ENCODE data around the gene IL1RL2.

Gene IL1RL2

DNA sequence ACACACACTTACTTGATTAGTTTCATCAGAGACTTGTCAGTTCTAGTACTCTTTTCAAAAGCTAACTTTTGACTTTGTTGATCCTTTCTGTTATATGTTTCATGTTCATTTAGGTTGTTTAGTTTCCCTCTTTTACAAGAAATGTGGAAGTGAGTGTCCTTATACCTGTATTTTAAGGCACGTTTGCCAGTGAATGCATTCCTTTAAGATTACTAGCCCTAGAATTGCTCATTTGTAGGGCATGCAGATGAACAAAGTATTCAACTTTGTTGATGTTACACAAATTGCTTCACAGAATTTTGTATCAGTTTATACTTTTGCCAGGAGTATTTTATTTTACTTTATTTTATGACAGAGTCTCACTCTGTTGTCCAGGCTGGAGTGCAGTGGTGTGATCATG, 6.3 kb downstream of the IL1RL2 start:
- no peak for DNase-seq (ENCODE audit: extremely low read depth in 1 of 2, low read depth in 1 of 2)

DNA sequence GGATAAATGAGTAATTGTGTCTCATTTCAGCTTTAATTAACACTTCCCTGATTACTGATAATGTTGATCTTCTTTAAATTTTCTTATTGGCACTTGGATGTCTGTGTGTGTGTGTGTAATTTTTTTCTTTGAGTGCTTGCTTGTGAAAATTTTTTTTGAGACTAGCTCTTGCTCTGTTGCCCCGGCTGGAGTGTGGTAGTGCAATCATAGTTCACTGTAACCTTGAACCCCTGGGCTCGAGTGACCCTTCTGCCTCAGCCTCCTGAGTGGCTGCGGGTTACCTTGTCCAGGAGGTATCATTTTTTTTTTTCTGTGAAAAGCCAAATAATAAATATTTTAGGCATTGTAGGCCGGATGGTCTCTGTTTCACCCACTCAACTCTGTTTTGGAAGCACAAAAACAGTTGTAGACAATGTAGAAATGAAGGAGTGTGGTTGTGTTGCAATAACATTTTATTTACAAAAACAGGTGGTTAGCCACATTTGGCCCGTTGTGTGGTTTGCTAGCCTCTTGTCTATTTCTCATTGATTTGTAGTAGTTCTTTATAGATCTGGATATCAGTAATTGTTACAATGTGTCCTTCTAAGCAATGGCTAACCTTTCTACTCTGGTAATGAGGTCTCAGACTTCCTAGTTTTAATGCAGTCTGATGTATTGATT, 7.9 kb downstream of the IL1RL2 start:
- no peak for DNase-seq (ENCODE audit: extremely low read depth in 1 of 2, low read depth in 1 of 2)

GRCh38 chr2:102197389-102198137, 10.7 kb downstream of the IL1RL2 start:
- no peak for DNase-seq (ENCODE audit: extremely low read depth in 1 of 2, low read depth in 1 of 2)

GRCh38 chr2:102200539-102200938, 13.7 kb downstream of the IL1RL2 start:
- DNase-seq (ENCODE audit: extremely low read depth in 1 of 2, low read depth in 1 of 2): no peak

DNA sequence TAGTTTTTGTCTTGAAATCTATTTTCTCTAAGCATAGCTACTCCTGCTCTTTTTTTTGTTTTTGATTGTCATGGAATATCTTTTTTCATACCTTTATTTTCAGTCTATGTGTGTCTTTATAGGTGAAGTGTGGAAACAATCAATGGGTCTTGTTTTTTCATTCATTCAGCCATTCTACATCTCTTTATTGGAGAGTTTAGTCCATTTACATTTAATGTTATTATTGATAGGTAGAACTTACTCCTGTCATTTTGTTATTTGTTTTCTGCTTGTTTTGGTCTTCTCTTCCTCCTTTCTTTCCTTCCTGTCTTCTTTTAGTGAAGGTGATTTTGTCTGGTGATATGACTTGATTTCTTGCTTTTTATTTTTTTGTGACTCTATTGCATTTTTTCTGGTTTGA, 17.8 kb downstream of the IL1RL2 start:
- no peak for DNase-seq (ENCODE audit: extremely low read depth in 1 of 2, low read depth in 1 of 2)

GRCh38 chr2:102206666-102207341, 20.0 kb downstream of the IL1RL2 start:
- no peak for DNase-seq (ENCODE audit: extremely low read depth in 1 of 2, low read depth in 1 of 2)

DNA sequence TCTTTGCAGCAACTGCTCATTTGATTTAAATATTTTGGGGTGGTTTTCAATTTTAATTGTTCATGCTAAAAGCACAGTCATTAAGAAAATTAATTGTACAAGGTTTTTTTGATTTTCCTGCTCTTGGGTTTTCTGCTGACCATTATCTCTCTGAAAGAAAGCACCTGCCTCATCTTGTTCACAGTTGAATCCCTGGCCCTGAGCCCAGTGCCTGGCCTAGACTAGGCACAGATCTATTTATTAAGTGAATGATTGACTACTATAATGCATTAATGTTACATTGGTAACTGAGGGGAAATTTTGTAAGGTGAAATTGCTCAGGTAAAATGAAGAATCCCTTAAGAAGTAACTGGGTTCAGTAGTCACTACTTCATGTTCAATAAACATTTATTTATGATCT, 22.0 kb downstream of the IL1RL2 start:
- DNase-seq (ENCODE audit: extremely low read depth in 1 of 2, low read depth in 1 of 2): no peak

DNA sequence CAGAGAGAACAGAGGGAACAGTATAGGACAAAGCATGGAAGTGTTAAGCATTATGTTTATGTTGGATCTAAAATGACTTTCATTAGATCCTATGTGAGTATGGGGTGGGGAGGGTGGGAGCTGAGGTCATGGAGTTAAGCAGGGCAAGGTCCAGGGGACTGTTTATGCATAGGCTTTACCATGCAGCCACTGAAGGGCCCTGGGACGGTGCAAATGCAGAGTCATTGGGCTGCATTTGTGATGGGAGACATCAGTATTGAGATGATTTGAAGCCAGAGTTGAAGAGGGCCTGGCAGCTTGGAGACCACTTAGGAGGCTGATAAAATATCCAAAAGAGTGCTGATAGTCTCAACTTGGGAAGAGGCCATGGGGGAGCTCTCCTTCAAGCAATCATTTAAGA, 22.7 kb downstream of the IL1RL2 start:
- no peak for DNase-seq (ENCODE audit: extremely low read depth in 1 of 2, low read depth in 1 of 2)

DNA sequence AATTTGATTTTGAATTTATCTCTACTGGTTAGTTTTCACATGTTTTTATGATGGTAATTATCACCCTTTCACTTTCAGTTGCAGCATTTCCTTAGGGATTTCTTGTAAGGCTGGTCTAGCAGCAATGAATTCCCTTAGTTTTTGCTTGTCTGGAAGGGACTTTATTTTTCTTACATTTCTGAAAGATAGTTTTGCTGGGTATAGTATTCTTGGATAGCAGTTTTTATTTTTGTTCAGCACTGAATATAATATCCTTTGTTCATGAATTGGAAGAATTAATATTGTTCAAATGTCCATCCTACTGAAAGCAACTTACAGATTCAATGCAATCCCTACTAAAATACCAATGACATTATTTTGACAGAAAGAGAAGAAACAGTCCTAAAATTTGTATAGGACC, 30.2 kb downstream of the IL1RL2 start:
- no peak for DNase-seq (ENCODE audit: extremely low read depth in 1 of 2, low read depth in 1 of 2)

GRCh38 chr2:102224824-102225739, 38.3 kb downstream of the IL1RL2 start:
- no peak for DNase-seq (ENCODE audit: extremely low read depth in 1 of 2, low read depth in 1 of 2)

DNA sequence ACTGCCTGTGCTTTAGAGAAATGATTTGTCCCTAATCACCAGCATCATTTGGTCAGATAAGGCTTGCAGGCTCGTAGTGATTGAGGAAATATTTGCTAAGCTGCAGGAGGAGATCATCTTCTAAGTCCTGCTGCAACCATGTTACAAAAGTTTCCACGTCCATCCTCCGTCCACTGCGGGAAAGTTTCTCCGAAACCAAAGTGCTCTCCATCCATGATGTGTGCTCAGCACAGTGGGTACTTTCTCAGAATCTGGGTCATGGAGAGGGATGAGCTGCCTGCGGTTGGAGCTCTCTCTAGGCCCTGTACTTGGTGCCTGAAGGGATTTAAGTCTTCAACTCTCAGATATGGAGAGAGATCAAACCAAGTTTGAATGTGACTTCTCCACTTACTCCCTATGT, 39.3 kb downstream of the IL1RL2 start:
- DNase-seq (ENCODE audit: extremely low read depth in 1 of 2, low read depth in 1 of 2): no peak

DNA sequence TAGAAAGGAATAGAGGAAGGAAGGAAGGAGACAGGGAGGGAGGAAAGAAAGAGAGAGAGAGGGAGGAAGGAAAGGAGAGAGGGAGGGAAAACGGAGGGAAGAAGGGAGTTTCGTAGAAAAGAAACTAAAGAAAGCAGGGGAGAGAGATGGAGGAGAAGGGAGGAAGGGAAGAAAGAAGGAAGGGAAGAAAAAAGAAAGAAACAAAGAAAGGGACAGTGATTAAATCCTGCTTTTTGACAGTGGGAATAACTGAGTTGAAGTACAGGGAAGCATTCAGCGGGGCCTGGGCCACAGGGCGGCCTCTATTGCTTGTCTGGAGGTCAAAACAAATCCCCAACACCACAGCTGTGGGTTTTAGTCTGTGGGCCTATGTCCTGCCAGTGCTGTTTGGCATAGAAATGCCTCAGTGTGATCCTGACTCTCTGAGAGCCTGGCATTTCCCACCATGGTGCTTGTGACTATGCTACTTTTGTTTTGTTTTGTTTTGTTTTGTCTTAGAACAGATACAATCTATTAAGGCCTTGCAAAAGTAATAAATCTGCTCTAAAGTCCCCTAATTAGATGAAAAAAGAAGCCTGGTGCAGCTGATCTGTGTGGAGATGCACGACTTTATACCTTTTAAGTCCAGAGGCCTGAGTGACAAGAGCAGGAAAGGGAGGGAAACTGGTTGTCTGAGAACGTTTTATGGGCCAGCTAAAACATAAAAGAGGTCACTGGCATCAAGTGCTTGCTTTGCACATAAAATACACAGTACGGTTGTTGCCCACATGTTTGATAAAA, 40.0 kb downstream of the IL1RL2 start:
- no peak for DNase-seq (ENCODE audit: extremely low read depth in 1 of 2, low read depth in 1 of 2)

GRCh38 chr2:102229141-102229769, 42.4 kb downstream of the IL1RL2 start:
- DNase-seq (ENCODE audit: extremely low read depth in 1 of 2, low read depth in 1 of 2): no peak

DNA sequence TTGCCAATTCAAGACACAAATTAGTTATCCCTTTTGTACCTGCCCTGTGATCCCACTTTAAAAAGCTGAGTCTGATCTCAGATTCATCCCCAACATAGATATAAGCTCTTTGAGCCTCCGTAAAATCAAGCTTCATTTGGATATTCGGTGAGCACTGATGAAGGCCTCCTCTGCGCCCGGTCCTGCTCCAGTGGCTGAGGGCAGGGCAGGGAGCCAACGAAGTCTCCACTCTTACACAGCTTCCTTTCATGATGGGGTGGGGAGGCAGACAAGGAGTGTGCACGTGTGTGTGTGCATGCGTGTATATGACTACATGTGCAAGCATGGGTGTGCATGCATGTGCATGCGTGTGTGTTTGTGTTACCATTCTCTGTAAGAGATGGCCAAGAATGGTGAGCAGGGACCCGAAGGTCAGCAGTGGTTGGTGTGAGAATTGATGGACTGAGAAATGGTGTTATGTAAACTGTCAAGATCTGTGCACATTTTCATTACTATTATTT, 43.6 kb downstream of the IL1RL2 start:
- no peak for DNase-seq (ENCODE audit: extremely low read depth in 1 of 2, low read depth in 1 of 2)

DNA sequence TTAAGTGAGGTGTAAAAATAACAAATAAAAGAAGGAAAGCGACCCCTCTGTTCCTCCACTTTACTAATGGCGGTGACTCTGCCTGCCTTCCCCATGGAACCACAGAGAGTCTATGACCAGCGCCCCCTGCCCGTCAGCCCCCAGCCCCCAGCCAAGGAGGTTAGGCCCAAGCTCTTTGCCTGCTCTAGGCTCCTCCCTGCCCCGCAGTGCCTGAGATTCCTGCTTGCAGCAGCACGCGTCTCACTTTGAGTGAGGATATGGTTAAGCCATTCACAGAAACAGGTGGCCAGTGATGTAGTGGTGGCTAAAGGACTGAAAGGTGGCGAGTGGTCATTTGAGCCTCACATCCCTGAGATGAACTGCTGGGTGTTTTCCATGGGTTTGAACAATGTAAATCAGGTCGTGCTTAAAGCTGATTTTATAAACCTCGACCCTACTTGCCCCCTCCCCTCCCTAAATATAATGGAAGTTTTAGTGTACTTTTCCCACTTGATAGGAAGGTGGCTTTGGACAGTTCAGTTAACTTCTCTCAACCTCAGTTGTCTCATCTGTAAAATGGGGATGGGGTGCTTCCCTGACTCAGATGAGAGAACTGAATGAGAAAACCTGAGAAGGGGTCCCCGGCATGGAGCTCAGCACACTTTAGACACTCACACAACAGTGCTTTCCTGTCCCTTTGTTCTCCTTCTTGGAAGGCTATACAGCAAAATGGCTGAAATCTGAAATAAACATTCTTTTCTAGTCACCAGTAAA, 46.5 kb downstream of the IL1RL2 start:
- no peak for DNase-seq (ENCODE audit: extremely low read depth in 1 of 2, low read depth in 1 of 2)

- no peak for DNase-seq (ENCODE audit: extremely low read depth in 1 of 2, low read depth in 1 of 2)
Measured at GRCh38 chr2:102235042-102235473, 48.2 kb downstream of the IL1RL2 start.

DNA sequence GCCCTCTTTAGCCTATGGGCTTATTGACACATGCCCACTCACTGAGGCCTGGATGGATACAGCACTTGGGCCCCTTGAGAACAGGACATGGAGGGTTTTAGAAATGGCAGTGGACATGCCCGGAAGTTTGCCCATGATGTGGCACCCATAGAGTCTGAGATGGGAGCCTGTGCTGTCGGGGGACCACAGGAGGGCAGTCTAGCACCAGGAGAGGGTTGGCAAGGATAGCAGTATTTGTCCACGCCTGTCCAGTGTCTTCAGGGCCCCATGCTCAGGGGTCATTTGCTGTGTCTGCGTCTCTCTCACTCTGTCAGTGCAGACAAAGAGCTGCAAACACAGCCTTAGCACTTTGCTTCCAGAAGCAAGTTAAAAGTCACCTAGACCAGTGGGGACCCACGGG, 48.7 kb downstream of the IL1RL2 start:
- no peak for DNase-seq (ENCODE audit: extremely low read depth in 1 of 2, low read depth in 1 of 2)

DNA sequence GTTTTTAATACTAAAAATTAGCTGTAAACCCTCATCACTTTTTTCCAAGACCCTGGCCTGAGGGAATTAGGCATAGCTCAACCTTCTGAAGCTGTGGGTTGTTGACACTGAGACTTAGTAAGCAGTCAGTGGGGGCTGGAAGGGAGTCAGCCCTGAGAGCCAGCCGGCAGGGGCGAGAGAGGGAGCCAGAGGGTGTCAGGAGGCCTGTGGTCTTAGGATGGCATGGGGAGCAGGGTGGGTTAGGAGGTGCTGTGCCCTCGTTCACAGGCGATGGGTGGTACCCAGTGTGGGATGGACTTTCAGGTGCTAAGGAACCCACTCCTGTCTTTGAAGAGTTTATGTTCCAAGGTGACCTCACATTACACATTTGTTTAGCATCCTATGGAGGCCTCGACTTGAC, 49.3 kb downstream of the IL1RL2 start:
- DNase-seq (ENCODE audit: extremely low read depth in 1 of 2, low read depth in 1 of 2): no peak

DNA sequence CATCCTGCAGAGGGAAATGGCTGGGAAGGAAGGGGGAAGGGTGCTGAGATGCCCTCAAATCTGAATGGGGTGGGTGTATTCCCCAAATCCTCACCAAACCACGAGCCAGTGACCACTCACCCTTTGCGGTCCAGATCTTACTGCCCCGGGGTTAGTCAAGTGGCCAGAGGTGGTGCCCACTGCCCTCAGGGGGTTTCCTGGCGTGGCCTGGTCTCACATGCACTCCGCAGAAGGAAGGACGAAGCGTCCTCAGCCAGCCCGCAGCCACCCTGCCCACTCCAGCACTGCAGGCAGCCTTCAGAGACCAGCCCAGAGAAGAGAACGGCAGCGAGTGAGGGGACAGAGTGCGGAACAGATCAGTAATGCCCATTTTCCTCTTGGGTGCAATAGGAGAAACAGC, 50.4 kb downstream of the IL1RL2 start:
- DNase-seq (ENCODE audit: extremely low read depth in 1 of 2, low read depth in 1 of 2): no peak
